Measurements from ENCODE around the gene PRKN.

DNA sequence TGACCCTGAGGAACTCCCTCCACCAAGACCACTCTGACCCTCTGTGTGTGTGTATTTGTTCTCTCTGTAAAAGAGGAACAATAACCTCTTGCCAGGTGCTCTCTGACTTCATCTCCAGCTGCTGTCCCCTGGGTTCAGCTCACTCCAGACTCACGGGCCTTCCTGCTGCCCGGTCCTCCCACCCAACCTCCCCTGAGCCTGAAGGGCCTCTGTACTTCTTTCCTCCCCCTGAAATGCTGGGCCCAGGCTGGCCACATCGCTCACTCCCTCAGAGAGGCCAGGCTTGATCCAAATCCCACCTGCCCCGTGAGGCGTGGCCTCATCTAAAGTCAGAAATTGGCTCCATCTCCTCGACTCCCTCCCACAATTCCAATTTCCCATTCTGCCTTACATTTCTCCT is 202.4 kb downstream of the PRKN start:
- TF ChIP-seq GATA2 (IDR thresholded peaks at IDR 0.05; ENCODE audit: low read depth, low read length) (no peak), GATA3 (IDR thresholded peaks at IDR 0.05; ENCODE audit: low read depth, low read length) (no peak)
